K562 (cell line): ENCODE results near the gene CABYR.

Experiments used
- KAT7 ChIP-seq: sonication (generic); formaldehyde crosslinking; IDR thresholded peaks from 2 replicates; pipeline ENCODE4 v1.8.0; 2022; ENCODE audit warnings: missing genetic modification reagents, mild to moderate bottlenecking, borderline replicate concordance
- RAD51 ChIP-seq: fragments of 450-650 bp; IDR thresholded peaks from 2 replicates; pipeline ENCODE4 v1.7.1; 2016; ENCODE audit warnings: low read depth, mild to moderate bottlenecking, borderline replicate concordance
- SRSF3 ChIP-seq: fragments of 200-400 bp; formaldehyde crosslinking; IDR thresholded peaks from 2 replicates; pipeline ENCODE4 v1.6.1; 2016; ENCODE audit warnings: mild to moderate bottlenecking, low read length, moderate library complexity; ENCODE audit not compliant: insufficient read depth
- TAF15 ChIP-seq: fragments of 200-400 bp; formaldehyde crosslinking; IDR thresholded peaks from 2 replicates; pipeline ENCODE4 v1.6.1; 2017; ENCODE audit warnings: mild to moderate bottlenecking, low read depth, low read length, moderate library complexity
- ZNF274 ChIP-seq: IDR thresholded peaks from 2 replicates; pipeline ENCODE4 v1.6.1; 2011; ENCODE audit warnings: low read depth, mild to moderate bottlenecking, low read length, moderate library complexity, borderline replicate concordance
- TF ChIP-seq, protein P1 (sequence below), 3 experiments: IDR thresholded peaks in 2 of 3; conservative IDR thresholded peaks in 1 of 3; 2 replicates each; pipeline ENCODE4 v1.5.1; 2011 to 2012; ENCODE audit warnings: low read length in 3 of 3, mild to moderate bottlenecking in 3 of 3, control low read depth in 2 of 3, improper control_type of control experiment in 1 of 3, inconsistent platforms in 1 of 3, low read depth in 1 of 3, mixed read lengths in 1 of 3, moderate library complexity in 1 of 3; ENCODE audit not compliant: insufficient read depth in 2 of 3
- TF ChIP-seq, protein P2 (sequence below): fragments of 250-450 bp; sonication (Bioruptor Pico); IDR thresholded peaks from 2 replicates; pipeline ENCODE4 v1.5.0; 2020; ENCODE audit warnings: mild to moderate bottlenecking, borderline replicate concordance

DNA sequence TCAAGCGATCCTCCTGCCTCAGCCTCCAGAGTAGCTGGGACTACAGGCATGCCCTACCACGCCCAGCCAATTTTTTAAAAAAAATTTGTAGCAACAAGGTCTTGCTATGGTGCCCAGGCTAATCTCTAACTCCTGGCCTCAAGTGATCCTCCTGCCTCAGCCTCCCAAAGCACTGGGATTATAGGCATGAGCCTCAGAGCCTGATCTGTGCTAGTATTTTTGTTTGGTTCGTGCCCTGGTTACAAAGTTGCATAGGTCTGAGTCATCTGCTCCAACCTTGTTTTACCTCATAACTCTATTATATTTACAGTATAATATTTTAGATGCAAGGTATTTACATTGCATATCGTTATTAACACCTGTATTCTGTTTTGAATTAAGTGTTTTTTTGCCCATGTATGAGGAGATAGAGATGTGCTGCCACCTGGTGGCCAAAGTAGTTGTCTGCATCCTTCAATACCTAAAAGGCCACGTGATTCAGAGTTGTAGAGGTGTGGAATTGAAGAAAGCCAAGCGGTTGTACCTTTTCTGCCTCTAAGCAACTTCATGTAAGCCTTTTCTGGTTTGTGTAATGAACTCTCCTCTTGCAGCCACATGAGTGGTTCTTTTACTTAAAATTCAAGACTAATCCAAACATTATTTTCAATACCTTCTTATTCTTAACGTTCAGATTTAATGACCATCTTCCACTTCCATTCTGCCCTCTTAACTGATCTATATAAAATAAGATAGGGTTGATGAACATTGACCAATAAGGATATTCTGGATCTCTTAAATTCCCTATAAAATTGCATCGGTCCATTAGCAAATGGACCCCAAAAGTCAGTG lies 19.9 kb upstream of the CABYR start:
- peak; percentile 89 for TF ChIP-seq RAD51
- TF ChIP-seq SRSF3 = no peak
- TF ChIP-seq ZNF274 = no peak
- TF ChIP-seq, protein P1, sequence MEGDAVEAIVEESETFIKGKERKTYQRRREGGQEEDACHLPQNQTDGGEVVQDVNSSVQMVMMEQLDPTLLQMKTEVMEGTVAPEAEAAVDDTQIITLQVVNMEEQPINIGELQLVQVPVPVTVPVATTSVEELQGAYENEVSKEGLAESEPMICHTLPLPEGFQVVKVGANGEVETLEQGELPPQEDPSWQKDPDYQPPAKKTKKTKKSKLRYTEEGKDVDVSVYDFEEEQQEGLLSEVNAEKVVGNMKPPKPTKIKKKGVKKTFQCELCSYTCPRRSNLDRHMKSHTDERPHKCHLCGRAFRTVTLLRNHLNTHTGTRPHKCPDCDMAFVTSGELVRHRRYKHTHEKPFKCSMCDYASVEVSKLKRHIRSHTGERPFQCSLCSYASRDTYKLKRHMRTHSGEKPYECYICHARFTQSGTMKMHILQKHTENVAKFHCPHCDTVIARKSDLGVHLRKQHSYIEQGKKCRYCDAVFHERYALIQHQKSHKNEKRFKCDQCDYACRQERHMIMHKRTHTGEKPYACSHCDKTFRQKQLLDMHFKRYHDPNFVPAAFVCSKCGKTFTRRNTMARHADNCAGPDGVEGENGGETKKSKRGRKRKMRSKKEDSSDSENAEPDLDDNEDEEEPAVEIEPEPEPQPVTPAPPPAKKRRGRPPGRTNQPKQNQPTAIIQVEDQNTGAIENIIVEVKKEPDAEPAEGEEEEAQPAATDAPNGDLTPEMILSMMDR (IDR thresholded peaks at IDR 0.05 in 2 of 3, conservative IDR thresholded peaks at IDR 0.05 in 1 of 3; ENCODE audit: insufficient read depth in 2 of 3, low read depth in 1 of 3, low read length in 3 of 3) = peak; percentile 57 to 84 (median 74)
- no peak for TF ChIP-seq KAT7 (CRISPR knock-in tag)
- TF ChIP-seq, protein P2, sequence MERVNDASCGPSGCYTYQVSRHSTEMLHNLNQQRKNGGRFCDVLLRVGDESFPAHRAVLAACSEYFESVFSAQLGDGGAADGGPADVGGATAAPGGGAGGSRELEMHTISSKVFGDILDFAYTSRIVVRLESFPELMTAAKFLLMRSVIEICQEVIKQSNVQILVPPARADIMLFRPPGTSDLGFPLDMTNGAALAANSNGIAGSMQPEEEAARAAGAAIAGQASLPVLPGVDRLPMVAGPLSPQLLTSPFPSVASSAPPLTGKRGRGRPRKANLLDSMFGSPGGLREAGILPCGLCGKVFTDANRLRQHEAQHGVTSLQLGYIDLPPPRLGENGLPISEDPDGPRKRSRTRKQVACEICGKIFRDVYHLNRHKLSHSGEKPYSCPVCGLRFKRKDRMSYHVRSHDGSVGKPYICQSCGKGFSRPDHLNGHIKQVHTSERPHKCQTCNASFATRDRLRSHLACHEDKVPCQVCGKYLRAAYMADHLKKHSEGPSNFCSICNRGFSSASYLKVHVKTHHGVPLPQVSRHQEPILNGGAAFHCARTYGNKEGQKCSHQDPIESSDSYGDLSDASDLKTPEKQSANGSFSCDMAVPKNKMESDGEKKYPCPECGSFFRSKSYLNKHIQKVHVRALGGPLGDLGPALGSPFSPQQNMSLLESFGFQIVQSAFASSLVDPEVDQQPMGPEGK = no peak
- no peak for TF ChIP-seq TAF15
